ENCODE data around the gene PLAAT2. TPM values are rescaled to one million over a fixed set of nuclear protein-coding genes. Genes with fewer than 3 reads are reported as not detected.

The PLAAT2 gene
- total RNA-seq, 1 donor from 2014 or later: not detected

DNA sequence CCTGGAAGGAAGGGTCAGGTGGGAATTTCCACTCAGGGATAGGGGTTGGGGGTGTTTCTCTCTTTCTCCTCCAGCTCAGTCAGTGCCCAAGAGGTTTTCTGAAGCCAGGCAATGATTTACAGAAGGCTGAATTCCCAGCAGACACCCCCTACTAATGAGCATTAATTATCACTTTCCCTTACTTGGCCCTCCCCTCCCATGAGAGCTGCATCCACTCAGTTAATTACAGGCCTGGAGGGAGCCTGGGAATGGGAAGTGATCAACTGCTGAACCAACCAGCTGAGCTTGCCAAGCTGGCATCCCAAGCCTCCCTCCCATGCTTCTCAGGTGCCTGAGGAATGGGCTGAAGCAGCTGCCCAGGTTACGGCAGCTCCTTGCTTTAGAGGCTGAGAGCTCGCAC, 56.3 kb downstream of the PLAAT2 start:
- H3K27me3 Mint-ChIP-seq (ENCODE audit: unreplicated experiment): peaks cover 8% of the 10 kb centered on the region
- H3K4me1 Mint-ChIP-seq (ENCODE audit: unreplicated experiment): peaks cover 11% of the 10 kb centered on the region
- H3K27ac Mint-ChIP-seq (ENCODE audit: unreplicated experiment): no peak overlapping the region
- H3K9me3 Mint-ChIP-seq (ENCODE audit: unreplicated experiment): no peaks in the 10 kb centered on the region
- TF ChIP-seq CTCF (IDR thresholded peaks at IDR 0.05): no peak
- no peaks in the 10 kb centered on the region for H3K36me3 Mint-ChIP-seq (ENCODE audit: unreplicated experiment)
- no peak overlapping the region for H3K4me3 Mint-ChIP-seq (ENCODE audit: unreplicated experiment)
- DNase-seq (ENCODE audit: extremely low spot score, unreplicated experiment): no peak

GRCh38 chr11:63505857-63506528, 57.2 kb downstream of the PLAAT2 start, which contains the start of gene LGALS12:
LGALS12 (plus strand) TSS chr11:63506084; CDS start chr11:63506459, 375 bp downstream.
- Mint-ChIP-seq H3K27ac (ENCODE audit: unreplicated experiment) (no peak within 1 kb of the TSS), H3K4me3 (ENCODE audit: unreplicated experiment) (no peak within 1 kb of the TSS), H3K9me3 (ENCODE audit: unreplicated experiment) (no peaks in the 10 kb centered on the region), H3K36me3 (ENCODE audit: unreplicated experiment) (no peaks in the 10 kb centered on the region), H3K4me1 (ENCODE audit: unreplicated experiment) (peaks cover 7% of the 10 kb centered on the region), H3K27me3 (ENCODE audit: unreplicated experiment) (peaks cover 8% of the 10 kb centered on the region)
- no peak for DNase-seq (ENCODE audit: extremely low spot score, unreplicated experiment)
- no peak for TF ChIP-seq CTCF (IDR thresholded peaks at IDR 0.05)

GRCh38 chr11:63504933-63505586, 58.1 kb downstream of the PLAAT2 start:
- H3K9me3 Mint-ChIP-seq (ENCODE audit: unreplicated experiment): peaks cover 5% of the 10 kb centered on the region
- H3K27me3 Mint-ChIP-seq (ENCODE audit: unreplicated experiment): peaks cover 8% of the 10 kb centered on the region
- DNase-seq (ENCODE audit: extremely low spot score, unreplicated experiment): no peak
- no peaks in the 10 kb centered on the region for H3K36me3 Mint-ChIP-seq (ENCODE audit: unreplicated experiment)
- no peak for TF ChIP-seq CTCF (IDR thresholded peaks at IDR 0.05)
- H3K4me1 Mint-ChIP-seq (ENCODE audit: unreplicated experiment): no peaks in the 10 kb centered on the region
- H3K4me3 Mint-ChIP-seq (ENCODE audit: unreplicated experiment): no peak overlapping the region
- H3K27ac Mint-ChIP-seq (ENCODE audit: unreplicated experiment): no peak overlapping the region

DNA sequence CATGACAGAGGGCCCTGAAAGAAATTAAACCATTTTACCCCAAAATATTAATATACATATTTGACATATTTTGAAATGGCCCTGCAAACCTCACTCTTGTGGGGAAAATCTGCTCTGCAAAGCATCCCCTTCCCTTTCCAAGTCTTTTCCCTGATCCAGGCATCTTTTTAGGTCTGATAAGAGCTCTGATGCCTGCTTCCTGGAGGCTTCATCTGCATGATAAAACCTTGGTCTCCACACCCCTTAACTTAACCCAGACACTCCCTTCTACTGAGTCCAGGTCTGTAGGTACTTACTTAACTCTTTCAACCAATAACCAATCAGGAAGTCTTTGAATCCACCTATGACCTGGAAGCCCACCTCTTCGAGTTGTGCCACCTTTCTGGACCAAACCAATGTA, 59.1 kb downstream of the PLAAT2 start:
- no peak for TF ChIP-seq CTCF (IDR thresholded peaks at IDR 0.05)
- Mint-ChIP-seq H3K27me3 (ENCODE audit: unreplicated experiment) (peaks cover 12% of the 10 kb centered on the region), H3K4me1 (ENCODE audit: unreplicated experiment) (no peaks in the 10 kb centered on the region), H3K36me3 (ENCODE audit: unreplicated experiment) (no peaks in the 10 kb centered on the region), H3K27ac (ENCODE audit: unreplicated experiment) (no peak overlapping the region), H3K9me3 (ENCODE audit: unreplicated experiment) (peaks cover 13% of the 10 kb centered on the region), H3K4me3 (ENCODE audit: unreplicated experiment) (no peak overlapping the region)
- no peak for DNase-seq (ENCODE audit: extremely low spot score, unreplicated experiment)

DNA sequence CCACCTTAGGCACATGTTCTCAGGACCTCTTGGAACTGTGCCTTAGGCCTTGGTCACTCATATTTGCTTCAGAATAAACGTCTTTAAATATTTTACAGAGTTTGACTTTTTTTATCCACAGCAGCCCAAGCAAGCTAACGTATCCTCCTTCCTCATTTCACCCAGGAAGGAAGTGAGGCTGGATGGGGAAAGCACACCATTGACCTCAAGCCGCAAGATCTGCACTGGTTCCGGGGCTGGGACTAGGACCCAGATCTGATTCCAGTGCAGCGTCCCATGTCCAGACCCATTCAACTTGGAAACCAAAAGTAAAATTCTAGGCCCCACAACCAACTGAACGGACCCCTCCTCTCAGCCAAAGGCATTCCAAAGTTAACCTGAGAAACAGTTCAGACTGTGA, 59.7 kb downstream of the PLAAT2 start:
- H3K9me3 Mint-ChIP-seq (ENCODE audit: unreplicated experiment): peaks cover 13% of the 10 kb centered on the region

More for the DNA sequence above, 59.7 kb downstream of the PLAAT2 start:
- no peak for DNase-seq (ENCODE audit: extremely low spot score, unreplicated experiment)
- no peak overlapping the region for H3K4me3 Mint-ChIP-seq (ENCODE audit: unreplicated experiment)
- peaks cover 12% of the 10 kb centered on the region for H3K27me3 Mint-ChIP-seq (ENCODE audit: unreplicated experiment)
- no peaks in the 10 kb centered on the region for H3K4me1 Mint-ChIP-seq (ENCODE audit: unreplicated experiment)
- H3K36me3 Mint-ChIP-seq (ENCODE audit: unreplicated experiment): no peaks in the 10 kb centered on the region
- TF ChIP-seq CTCF (IDR thresholded peaks at IDR 0.05): no peak
- no peak overlapping the region for H3K27ac Mint-ChIP-seq (ENCODE audit: unreplicated experiment)

Data from osteocyte (in vitro differentiated cells).